22Rv1 (cell line): Measurements from ENCODE around the gene PIPOX.

ENCODE experiments used
- H3K27ac ChIP-seq: fragments of 450-650 bp; 2 replicates; pipeline ENCODE4 v1.5.1; 2017
- CTCF ChIP-seq: fragments of 450-650 bp; IDR thresholded peaks from 2 replicates; pipeline ENCODE4 v1.5.1; 2017; ENCODE audit warnings: mild to moderate bottlenecking
- ZFX ChIP-seq: fragments of 450-650 bp; IDR thresholded peaks from 2 replicates; pipeline ENCODE4 v1.6.1; 2017; ENCODE audit warnings: antibody characterized with exemption, borderline replicate concordance

The PIPOX gene

DNA sequence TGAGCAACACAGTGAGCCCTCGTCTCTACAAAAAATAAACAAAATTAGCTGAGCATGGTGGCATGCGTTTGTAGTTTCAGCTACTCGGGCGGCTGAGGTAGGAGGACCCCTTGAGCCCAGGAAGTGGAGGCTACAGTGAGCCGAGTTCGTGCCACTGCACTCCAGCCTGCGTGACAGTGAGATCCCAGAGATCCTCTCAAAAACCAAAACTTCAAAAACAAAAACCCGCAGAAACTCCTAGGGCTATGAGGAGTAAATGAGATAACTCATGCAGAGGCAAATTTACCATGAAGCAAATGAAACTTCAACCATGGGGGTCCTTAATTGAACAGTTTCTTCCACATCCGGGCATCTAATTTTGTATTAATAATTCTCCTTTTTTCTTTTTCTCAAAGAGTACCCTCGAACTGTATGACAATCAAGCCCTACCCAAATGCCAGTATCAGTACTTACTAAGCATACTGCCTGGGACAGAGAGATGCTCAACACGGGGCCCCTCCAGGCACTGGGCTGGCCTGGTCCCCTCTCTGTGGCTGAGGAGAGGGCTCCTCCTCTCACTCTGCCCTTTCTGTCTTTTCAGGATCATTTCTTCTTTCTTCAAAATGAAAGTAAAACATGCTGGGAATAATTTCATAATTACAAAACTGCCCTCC, 789 bp upstream of the PIPOX start:
- no peak overlapping the region for H3K27ac ChIP-seq
- TF ChIP-seq ZFX (no peak), CTCF (no peak)

DNA sequence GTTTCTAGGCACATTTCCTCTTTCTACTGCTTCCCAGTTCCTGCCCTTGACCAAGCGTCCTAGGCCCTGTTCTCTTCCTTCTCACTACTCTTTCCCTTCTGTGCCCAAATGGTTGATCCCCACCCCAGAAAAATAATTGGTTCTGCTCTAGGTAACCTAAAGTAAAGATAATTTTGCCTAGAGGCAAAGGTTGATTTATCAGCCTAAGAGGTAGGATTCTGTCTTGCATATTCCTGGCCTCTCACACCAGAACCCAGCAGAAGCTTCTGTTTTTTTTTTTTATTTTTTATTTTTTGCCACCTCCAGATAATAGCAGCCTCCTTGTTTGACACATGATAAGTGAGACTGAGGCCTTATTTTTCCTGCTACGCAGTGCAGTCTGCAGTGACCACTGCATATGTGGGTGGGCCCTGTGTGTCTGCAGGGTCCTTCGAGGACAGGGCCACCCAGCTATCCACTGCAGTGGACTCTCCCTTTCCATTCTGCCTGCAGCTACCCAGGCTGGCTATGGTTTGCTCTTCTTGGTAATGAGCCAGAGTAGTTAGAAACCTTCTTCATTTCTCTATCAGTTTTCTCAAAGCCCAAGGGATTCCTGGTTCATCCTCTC, 701 bp downstream of the PIPOX start:
- TF ChIP-seq ZFX, result no peak
- no peak for TF ChIP-seq CTCF
- H3K27ac ChIP-seq, result no peak overlapping the region

DNA sequence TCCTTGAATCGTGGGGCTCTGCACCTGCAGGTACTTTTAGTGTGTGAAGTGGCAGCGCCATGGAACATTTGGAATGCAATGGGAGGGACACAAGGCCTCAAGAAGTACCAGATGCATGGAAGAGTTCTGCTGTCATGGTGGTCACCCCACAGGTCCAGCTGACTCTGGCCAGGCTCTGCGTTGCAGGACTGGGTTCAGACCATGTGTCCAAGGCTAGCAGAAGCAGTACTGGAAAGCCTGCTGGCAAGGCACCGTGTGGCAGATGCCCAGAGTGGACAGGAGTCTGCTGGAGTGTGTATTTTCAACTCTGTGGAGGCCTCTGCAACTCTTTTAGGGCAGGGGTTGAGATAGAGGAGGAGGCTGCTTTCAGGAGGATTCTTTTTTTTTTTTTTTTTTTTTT, 2.1 kb downstream of the PIPOX start:
- TF ChIP-seq ZFX, result no peak
- TF ChIP-seq CTCF, result no peak
- H3K27ac ChIP-seq, result no peak overlapping the region

DNA sequence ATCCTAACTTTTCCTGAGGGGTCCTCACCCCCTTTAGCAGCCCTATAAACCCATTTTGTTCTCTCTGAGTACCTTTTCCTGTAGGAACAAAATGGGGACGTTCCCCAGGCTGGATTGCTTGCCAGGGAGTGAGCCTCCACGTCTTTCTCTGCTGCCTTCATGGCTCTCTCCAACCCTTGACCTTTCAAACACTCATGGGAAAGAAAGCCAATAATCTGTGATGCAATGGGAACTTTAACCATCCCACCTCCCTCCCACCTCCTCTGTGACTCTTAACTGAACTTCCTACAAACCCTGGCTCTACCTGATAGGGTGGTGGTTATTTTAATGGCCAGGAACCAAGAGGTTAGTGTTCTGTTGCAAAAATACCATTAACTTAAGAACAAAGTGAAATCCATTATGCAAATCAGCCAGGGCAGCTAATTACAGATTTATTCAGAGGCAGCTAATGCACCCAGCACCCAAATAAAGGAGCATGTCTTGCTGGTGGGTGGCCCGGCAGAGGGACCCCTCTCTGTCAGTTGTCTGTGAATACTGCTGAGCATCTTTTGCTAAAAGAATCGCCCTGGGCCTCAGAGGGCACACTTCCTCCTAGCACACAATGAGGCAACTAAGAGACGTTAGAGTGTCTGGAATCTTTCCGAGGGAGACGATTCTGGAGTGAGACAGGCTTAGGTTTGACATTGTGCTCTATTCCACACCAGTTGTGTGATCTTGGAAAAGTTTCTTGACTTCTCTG, 3.0 kb downstream of the PIPOX start:
- no peak for TF ChIP-seq CTCF
- H3K27ac ChIP-seq, result no peak overlapping the region

- TF ChIP-seq CTCF (no peak), ZFX (no peak)
- no peak overlapping the region for H3K27ac ChIP-seq
Measured at GRCh38 chr17:29046473-29046839, 3.5 kb downstream of the PIPOX start.

DNA sequence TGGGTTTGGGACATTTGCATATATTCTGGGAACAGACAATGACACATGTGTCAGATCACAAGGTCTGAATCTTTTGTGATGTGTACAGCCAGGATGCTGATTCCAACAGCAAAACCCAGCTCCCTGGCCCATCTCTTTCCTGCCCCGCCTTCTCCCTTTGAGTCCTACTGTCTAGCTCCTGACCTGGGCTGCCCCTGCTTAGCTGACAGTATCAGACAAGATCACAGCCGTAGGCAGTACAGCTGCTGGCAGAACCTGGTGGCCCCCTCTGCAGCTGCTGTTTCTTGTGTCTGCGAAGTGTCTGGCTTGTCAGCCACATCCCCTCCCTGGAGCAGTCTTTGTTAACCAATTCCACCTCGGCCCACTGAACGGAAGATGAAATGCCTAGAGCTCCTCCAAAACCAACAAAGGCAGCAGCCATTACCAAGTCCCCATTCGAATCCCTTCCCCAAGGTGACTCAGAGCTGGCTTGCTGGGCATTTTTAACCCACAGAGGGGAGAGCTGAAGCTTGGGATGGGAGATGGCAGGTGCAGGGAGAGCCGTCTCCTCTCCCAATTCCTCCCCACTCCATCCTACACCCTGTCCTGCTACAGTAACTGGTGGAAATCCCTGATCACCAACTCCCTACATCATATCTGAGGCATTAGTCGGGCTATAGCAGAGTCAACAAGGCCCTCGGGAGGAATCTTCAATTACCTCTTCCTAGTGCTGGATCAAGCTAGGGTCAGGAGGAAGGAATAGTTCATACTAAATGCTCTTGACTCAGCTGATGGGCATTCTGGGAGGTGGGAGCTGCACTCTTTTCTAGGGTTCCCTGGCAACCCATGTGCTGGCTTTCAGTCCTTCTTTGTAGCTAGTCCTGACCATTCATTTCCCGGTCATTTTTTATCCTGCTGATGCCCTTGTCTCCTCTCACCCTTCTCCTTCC, 5.8 kb downstream of the PIPOX start:
- TF ChIP-seq CTCF (no peak), ZFX (no peak)
- H3K27ac ChIP-seq, result no peak overlapping the region
